Stimulated activated CD4-positive, alpha-beta T cell treated with anti-CD3 and anti-CD28 coated beads, TNF-alpha, amount 100 ng/mL, for 48 hours (primary cell): ENCODE data around the gene PITPNM2.

Source experiments
- DNase-seq, 3 donors: peaks; one replicate each; pipeline ENCODE4 v3.0.0-alpha.2; 2020; ENCODE audit warnings: low read depth in 3 of 3

The PITPNM2 gene

DNA sequence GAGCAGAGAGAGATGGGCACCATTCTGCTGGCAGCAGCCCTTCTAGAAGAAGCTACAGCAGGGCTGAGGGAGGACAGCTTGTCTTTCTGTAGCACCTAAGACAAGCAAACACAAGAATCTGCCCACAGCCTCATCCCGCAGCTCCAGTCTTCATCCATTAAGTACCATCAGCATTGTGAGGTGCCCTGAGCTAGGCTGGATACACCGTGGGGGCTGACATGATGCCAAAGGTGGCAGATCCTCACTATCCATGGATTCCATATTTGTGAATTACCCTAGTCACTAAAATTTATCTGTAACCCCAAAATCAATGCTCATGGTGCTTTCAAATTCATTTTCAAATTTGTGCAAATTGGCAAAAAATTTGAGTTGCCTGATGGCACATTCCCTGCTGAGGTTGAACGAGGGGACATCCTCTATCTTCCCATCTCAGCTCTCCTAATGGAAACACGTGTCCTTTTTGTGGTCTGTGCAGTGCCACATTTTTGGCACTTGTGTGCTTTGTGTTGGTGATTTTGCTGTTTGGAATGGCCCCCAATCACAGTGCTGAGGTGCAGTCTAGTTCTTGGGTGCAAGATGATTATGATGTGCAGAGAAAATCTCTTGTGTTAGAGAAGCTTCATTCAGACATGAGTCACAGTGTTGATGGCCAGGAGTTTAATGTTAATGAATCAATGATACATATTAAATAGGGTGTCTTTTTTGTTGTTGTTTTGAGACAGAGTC, 7.0 kb downstream of the PITPNM2 start:
- DNase-seq, result no peak

DNA sequence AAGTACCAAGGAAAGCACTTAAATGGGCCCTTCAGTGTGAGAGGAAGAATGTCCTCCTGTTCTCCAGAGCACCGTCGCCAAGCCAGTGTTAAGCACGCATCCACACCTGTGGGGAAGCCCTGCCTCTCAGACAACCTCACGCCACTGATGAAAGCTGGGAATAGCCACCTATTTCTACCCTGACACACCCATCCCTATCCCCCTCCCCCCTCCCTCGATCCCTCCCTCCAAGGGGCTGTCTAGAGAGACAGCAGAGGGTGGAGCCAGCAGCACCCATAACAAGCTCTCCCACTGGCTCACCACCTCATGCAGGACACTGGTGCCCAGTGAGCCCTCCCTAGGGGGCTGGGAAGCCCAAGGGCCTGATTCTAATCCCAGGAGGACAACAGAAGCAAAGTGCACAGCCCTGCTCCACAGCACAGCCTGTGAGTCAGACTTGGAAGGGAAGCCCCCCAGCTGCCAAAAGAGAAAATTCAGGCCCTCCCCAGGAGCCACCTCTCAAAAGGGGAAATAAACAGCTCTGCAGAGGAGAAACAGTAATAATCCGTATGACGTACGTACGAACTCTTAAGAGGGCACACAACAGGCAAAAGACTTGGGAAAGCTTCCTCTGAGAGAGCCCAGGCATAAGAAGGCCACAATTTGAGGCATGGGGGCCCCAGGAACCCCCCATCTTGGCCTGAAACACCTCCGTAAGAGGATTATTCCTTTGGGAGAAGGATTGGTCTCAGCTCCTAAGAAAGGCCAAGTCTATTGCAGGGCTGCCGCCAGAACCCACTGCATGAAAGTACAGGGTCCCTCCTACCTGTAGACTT, 7.8 kb downstream of the PITPNM2 start:
- no peak for DNase-seq

DNA sequence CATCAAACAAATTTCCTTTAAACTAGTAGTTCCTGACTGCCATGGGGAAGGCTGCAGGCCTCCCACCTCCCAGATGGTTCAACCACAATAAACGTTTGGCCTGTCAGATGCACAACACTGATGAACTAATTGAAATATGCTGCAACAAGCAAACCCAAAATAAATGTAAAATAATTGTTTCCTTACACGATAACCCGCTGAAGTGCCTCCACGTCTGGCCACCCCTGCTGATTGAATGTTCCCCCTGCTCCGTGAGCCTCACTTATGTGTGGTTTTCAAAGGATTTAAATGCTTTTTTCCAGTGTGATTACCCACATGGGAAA, 8.4 kb downstream of the PITPNM2 start:
- no peak for DNase-seq

DNA sequence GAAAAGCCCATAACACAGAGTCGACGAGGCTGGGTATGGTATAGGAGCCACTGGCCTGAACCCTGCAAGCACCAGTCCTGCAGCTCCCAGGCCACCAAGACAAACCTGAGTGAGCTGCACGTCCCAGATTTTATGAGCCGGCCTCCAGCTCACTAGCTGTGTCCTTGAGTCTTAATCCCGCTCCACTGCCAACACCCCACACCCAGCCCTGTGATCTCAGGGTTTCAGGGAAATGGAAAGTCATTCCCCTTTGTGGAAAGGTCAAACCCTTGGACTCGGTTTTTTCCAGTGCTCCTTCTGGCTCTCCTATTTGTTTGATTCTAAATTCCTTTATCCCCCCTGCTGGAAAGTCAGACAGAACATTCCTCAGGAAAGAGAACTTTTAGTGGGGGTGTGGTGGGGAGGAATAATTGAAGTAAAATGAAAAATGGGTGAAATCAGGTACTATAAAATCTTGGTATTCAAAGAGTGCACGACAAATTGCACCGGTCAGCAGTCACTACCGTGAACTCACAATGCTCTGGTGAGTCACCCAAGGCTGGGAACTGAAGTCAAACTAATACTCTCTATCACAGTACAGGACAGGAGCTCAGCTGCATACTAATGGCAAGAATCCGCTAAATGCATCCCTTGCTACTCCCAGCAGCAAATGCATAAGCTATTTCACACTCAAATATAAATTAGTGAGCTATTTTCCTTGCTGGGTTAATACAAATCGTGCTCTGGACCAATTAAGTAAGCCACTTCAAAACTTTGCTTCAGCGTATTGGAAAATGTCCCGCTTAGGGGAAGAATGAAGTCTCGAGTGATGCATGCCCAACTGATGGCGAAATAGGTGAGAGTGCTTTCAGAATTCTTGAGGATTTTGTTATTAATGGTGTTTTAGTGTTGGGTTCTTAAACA, 9.0 kb downstream of the PITPNM2 start:
- DNase-seq, result no peak

DNA sequence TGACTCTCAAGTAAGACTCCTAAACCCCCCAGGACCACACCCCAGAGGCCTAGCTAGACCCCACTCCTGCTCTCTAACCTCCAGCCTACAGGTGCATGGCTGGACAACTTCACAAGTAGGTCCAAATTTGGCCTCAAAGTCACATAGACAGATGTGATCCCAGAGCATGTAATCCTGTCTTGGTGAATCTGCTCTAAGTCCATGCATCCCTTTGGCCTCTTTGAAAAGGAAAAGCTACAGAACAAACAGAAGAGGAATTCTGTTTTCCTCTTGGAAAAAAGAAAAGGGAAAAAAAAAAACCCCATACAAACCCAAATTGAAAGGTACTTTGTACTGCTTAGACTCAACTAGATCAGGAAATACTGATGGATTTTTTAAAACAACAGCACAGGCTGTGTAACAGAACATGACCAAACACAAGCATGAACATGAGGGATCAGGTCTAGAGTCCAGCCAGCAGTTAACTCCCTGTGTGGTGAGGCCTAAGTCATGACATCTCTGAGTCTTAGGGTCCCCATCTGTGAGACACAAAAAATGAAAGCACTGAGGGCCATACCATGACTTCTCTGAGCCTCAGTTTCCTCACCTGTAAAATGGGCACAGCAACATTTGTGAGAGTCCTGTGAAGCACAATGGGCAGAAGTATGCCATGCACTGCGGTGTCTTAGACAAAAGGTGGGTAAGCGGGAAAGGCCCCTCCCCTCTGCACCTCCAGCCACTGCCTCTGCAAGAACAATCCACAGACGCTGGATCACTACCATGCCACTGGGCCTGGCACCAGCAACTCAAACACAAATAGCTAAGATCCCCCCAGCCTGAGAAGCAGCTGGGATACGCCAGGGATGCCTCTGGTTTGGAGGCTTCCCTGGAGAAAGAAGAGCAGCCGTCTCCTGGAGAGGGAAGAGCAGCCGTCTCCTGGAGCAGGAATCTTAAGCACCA, 9.9 kb downstream of the PITPNM2 start:
- DNase-seq, result no peak

DNA sequence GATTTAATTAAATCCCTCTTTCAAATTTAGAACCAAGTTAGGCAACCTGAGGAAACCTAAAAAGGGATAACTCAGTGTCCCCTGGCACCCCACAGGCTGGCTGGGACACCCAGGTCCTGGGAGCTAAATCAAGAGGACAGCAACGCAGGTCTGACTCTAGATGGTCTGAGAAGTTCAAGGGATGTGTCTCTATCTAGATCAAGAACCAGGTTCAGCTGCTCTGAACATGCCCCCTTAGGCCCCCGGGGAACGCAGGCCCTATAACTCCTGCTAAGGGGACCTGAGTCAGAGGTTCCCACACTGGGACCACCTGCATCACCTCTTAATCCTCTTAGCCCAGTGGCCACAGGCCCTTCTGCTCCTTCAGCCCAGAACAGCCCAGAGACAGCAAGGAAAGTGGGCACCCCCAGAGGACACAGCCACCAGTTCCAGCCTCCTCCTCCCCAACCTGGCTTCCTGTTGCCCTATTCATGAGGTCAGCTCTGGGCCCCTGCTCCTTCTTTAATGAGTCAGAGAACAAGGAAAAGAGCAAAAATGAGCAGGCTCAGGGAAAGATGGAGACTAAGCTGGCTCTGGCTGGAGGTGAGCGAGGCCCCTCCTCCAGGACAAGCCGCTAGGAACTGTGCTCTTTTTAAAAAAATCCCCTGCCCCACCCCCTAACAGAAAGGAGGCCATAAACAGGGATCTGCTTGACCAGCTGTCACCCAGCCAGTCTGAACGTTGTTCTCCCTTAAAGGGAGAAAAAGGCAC, 10.8 kb downstream of the PITPNM2 start:
- no peak for DNase-seq

DNA sequence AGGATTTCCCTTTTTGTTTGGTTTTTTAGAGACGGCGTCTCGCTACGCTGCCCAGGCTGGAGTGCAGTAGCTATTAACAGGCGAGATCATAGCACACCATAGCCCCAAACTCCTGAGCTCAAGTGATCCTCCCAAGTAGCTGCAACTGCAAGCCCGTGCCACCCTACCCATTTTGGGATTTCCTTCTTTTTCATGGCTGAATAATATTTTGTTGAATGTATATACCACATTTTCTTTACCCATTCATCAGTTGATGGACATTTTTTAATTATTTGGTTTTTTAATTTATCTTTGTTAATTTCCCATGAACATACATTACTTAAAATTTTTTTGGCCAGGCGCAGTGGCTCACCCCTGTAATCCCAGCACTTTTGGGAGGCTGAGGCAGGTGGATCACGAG, 15.2 kb downstream of the PITPNM2 start:
- DNase-seq, result no peak

DNA sequence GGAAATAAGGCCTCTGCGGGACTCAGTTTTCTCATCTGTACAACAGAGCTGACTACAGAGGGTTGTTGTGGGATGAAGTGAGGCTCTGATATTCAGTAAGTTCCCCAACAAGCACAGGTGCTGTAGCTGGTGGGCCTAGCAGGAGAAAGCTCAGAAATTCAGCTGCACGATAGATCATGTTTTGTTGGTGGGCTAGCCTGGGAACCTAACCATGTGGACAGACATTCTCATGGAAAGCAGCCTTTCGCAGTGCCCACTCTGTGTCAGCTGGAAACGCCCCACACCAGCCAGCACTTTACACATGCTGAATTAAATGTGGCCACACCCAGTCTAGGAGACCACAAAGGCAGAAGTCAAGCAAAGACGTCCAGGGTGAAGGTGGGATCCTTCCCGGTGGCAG, 16.1 kb downstream of the PITPNM2 start:
- no peak for DNase-seq

DNA sequence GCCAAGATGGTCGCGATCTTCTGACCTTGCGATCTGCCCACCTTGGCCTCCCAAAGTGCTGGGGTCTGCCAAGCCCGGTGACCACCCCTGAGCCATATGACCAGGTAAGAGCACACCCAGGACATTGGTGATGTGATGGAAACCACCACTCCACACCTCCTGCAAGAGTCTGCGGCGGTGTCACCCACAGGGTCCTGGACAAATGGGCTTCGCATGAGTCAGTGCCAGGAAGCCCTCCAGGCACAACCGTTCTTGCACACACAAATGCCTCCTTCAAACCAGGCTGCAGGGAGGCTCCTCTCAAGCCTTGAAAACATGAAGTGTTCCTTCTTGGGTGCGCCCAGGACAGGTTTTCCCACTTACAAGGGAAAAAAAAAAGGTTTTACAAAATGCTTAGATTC, 16.6 kb downstream of the PITPNM2 start:
- no peak for DNase-seq

DNA sequence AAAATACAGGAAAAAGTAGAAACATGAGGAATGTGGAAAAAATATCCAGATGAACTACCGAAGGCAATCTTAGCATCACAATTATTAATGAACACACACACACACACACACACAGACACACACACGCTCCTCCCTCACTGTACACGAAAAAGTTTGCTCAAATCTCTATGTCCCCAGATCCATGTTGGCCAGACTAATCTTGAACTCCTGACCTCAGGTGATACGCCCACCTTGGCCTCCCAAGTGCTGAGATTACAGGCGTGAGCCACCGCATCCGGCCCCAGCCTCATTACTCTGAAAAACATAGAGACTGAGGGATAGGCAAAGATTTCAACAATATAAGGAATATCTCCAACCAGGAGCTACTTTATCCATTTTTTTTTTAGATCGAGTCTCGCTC, 17.2 kb downstream of the PITPNM2 start:
- DNase-seq, result no peak

DNA sequence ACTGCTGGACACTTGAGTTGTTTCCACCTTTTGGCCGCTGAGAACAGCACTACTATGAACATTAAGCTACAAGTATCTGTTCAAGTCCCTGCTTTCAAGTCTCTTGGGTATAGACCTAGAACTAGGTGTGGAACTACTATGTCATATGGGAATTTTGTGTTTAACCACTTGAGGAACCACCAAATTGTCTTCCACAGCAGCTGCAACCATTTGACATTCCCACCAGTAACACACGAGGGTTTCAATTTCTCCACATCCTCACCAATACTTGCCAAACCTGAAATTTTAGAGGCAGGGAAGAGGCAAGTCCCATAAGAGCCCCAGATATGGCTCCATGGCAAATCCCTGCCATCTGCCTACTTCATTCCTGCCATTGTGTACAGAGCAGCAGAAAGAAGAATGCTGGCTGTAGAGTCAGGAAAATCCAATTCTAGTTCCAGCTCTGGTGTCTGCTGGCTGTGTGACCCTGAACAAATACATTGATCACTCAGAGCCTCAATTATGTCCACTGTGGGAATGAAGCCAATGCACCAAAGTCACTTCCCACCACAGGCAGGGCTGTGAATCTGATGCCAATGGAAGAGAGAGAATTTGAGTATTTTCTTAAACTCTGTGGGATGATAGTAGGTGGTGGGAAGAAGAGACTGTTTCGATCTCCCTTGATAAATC, 17.8 kb downstream of the PITPNM2 start:
- DNase-seq, result no peak

DNA sequence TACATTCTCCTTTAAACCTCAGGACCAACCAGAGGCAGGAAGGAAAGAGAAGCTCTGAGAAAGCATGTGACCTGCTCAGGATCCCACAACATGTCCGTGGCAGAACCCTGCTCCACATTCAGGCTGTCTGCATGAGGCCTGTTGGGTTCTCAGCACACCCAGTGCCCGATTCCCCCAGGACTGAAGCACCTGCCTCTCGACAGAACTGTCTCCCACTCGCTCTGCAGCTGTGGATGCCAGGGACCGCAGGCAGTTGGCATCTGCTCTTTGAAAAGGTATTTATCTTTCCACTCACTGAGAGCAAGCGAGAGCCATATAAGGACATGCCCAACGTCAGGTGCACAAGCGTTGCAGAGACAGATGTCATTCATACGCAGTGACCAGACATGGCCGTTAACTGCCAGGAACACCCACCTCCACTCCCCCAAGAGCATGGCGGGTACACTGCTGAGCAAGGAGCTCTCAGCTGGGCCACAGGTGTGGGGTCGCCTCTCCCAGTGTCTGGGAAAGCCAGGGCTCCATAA, 18.9 kb downstream of the PITPNM2 start:
- no peak for DNase-seq

DNA sequence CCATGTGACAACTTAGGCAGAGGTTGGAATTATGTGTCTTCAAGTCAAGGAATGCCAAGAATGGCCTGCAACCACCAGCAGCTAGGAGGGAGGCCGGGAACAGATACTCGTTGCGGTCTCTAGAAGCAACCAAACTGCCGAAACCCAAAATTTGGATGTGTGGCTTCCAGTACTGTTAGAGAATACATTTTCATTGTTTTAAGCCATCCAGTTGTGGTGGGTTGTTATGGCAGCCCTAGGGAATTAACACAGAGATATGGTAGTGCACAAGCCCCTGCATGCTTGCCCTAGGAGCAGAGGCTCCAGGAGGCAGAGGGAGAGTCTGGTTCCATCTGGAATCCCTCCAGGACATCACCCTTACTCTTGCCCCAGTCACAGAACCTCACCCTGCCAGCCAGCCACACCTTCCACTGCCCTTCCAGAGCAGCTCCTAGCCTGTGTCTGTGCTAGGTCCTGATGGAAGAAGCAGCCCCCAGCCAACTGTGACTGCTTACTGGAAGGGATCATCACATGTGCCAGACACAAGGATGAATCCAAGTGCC, 19.5 kb downstream of the PITPNM2 start:
- no peak for DNase-seq

DNA sequence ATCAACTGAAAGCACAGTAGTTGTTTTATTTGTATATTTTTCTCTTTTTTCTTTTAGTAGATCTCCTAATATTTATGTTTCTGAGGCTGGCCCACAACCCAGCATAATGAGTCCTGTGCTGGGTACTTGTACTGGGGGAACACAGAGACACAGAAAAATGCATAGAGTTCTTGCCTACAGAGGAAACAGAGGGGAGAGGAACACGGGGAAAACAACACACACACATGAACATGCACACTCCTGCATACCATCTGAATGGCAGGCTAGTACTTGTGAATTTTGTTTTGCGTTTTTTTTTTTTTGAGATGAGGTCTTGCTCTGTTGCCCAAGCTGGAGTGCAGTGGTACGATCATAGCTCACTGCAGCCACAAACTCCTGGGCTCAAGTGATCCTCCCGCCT, 21.3 kb downstream of the PITPNM2 start:
- DNase-seq, result no peak

DNA sequence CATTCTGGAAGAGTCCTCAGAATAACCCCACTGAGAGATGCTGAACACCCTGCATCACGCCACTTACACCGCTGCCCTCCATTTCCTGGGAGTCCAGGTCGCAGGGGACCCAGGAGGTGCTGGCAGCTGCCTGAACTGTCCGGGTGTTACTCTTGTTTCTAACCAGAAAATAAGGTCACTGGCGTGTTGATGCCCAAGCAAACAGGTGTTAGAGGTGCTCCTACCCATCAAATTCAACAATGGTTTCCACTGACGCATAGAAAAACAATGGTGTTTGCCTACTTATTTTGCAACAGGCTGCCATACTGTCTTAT, 23.8 kb downstream of the PITPNM2 start:
- no peak for DNase-seq

DNA sequence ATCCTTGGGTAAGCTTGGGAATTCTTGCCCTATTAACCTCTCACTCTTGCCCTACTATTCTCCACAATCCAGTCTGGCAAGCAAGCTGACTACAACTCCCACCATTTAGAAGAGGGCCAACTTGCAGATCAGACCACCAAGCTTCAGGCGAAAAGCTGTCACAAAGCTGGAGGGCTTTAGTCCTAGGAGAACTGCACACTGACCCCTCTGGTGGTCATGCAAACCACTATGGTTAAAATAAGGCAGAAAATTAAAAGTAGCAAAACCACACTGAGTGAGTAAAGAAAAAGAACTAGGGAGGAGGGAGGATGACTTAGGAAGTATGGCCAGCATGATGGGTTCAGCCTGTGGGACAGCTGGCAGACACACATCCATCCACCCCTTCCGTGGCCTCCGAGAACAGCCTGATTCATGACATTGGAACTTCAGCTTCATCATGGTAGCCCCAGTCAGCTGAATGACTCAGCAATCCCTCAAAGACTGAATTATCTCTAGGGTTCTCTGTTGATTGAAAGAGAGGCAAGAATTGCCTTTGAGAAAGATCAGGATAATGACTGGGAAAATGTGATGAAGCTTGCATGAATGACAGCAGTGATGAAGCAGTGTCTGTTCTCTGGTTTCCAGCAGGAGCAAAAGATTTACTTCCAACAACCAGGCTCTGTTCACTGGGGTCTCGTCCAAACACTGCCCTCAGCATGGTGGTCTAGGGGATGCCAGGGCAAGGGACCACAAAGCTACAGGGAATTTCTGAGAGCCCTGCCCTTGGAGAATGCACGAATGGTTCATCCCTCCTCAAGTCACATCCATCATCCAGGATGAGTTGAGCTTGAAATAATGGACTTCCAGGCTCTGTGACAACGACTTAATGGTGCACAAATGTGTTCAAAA, 24.4 kb downstream of the PITPNM2 start:
- DNase-seq, result no peak

DNA sequence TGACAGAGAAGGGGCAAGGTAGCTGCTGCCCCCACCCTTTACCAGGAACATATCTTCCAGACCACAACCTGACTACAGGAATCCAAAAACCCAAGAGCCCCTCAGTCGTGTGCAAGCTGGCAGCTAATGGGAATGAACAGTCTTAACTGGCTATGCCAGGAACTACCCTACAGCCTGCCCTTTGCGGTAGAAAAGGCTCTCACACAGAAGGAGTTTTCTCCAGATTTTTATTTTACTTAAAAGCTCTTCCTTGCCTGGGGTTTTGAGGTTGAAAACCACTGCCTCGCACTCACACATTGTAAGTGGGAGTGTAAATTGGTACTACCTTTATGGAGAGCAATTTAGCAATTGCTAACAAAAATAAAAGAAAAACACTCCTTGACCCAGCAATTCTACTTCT, 28.3 kb downstream of the PITPNM2 start:
- no peak for DNase-seq

DNA sequence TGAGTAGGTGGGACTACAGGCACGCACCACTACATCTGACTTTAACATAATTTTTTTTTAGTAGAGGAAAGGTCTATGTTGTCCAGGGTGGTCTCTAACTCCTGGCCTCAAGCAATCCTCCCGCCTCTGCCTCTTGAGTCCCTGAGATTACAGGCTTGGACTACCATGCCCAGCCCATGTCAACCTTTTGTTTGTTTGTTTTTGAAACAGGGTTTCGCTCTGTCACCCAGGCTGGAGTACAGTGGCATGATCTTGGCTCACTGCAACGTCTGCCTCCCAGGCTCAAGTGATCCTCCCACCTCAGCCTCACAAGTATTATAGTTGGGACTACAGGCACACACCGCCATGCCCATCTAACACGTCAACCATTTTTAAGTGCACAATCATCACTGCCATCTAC, 29.2 kb downstream of the PITPNM2 start:
- DNase-seq, result no peak
